DOHH2 (cell line): ENCODE results near the gene HTRA3.

Source experiments
- CTCF ChIP-seq: fragments of 200-600 bp; sonication (generic); IDR thresholded peaks from one replicate; pipeline ENCODE4 v1.5.1; 2014; ENCODE audit warnings: antibody characterized with exemption, mild to moderate bottlenecking, low read depth, low read length; ENCODE audit not compliant: poor library complexity, severe bottlenecking
- EZH2phosphoT487 ChIP-seq: fragments of 200-600 bp; sonication (generic); IDR thresholded peaks from 2 replicates; pipeline ENCODE4 v1.6.1; 2017; ENCODE audit warnings: borderline replicate concordance, mild to moderate bottlenecking, antibody characterized with exemption, low read length, moderate library complexity, mixed read lengths

- TF ChIP-seq CTCF (no peak), EZH2phosphoT487 (no peak)
These were observed 38.6 kb downstream of the HTRA3 start for GRCh38 chr4:8308144-8308543.
